Osteoblast (primary cell): ENCODE data around the gene NLRP13. TPM values are rescaled to one million over a fixed set of nuclear protein-coding genes. Genes with fewer than 3 reads are reported as not detected.

Experiments used
- DNase-seq: peaks from one replicate; pipeline ENCODE4 v3.0.0; 2011; ENCODE audit warnings: low spot score, mixed read lengths; ENCODE audit not compliant: insufficient read length; ENCODE audit errors: missing footprints
- H2AFZ ChIP-seq: 2 replicates; pipeline ENCODE4 v1.6.0; 2011; ENCODE audit warnings: mild to moderate bottlenecking, low read length
- H3K27ac ChIP-seq: 2 replicates; pipeline ENCODE4 v1.5.1; 2011; ENCODE audit warnings: mild to moderate bottlenecking, low read depth, low read length, moderate library complexity
- H3K27me3 ChIP-seq: 2 replicates; pipeline ENCODE4 v1.6.0; 2012; ENCODE audit warnings: mild to moderate bottlenecking, control low read depth, inconsistent platforms, low read length, moderate library complexity; ENCODE audit not compliant: insufficient read depth
- H3K36me3 ChIP-seq: 2 replicates; pipeline ENCODE4 v1.5.1; 2011; ENCODE audit warnings: mild to moderate bottlenecking, low read length, control low read depth, moderate library complexity; ENCODE audit not compliant: insufficient read depth
- H3K4me1 ChIP-seq: 2 replicates; pipeline ENCODE4 v1.5.1; 2011; ENCODE audit warnings: mild to moderate bottlenecking, low read length, control low read depth, moderate library complexity; ENCODE audit not compliant: insufficient read depth
- H3K4me2 ChIP-seq: 2 replicates; pipeline ENCODE4 v1.6.0; 2011; ENCODE audit warnings: mild to moderate bottlenecking, low read length; ENCODE audit not compliant: insufficient read depth
- H3K4me3 ChIP-seq: fragments of 200-600 bp; sonication (generic); 3 replicates; pipeline ENCODE4 v1.5.1; 2012; ENCODE audit warnings: mild to moderate bottlenecking, low read length, inconsistent platforms; ENCODE audit not compliant: insufficient read depth
- H3K79me2 ChIP-seq: 2 replicates; pipeline ENCODE4 v1.6.0; 2012; ENCODE audit warnings: mild to moderate bottlenecking, low read length, control low read depth, inconsistent platforms; ENCODE audit not compliant: insufficient read depth
- H3K9me3 ChIP-seq: 2 replicates; pipeline ENCODE4 v1.5.1; 2011; ENCODE audit warnings: low read depth, low read length, control low read depth
- H4K20me1 ChIP-seq: 2 replicates; pipeline ENCODE4 v1.6.0; 2012; ENCODE audit warnings: mild to moderate bottlenecking, low read length, control low read depth; ENCODE audit not compliant: insufficient read depth
- CTCF ChIP-seq: IDR thresholded peaks from 2 replicates; pipeline ENCODE4 v1.5.1; 2011; ENCODE audit warnings: mild to moderate bottlenecking, low read depth, low read length, moderate library complexity; ENCODE audit errors: extremely low read depth
- total RNA-seq: library from RNA; depleted of rRNA; stranded (reverse); fragments of >200 nt; gene quantifications from 2 replicates; pipeline ENCODE4 v1.2.3, GENCODE V29; 2012

Gene NLRP13
- total RNA-seq, 1 donor = not detected

- Histone ChIP-seq H2AFZ (no peak overlapping the region), H3K9me3 (no peaks in the 10 kb centered on the region), H3K27me3 (no peaks in the 10 kb centered on the region)
Measured at GRCh38 chr19:55913643-55914268, 18.4 kb downstream of the NLRP13 start.

GRCh38 chr19:55912916-55913315 lies 19.2 kb downstream of the NLRP13 start:
- no peak overlapping the region for H3K27ac ChIP-seq
- no peak for TF ChIP-seq CTCF
- H3K4me2 ChIP-seq = no peak overlapping the region
- H3K27me3 ChIP-seq = no peaks in the 10 kb centered on the region
- H3K9me3 ChIP-seq = no peaks in the 10 kb centered on the region
- DNase-seq = no peak
- H4K20me1 ChIP-seq = no peaks in the 10 kb centered on the region
- H3K4me3 ChIP-seq = no peak overlapping the region
- no peak overlapping the region for H2AFZ ChIP-seq
- no peaks in the 10 kb centered on the region for H3K79me2 ChIP-seq
- no peaks in the 10 kb centered on the region for H3K4me1 ChIP-seq
- no peaks in the 10 kb centered on the region for H3K36me3 ChIP-seq

More at GRCh38 chr19:55913643-55914268, 18.4 kb downstream of the NLRP13 start:
- H4K20me1 ChIP-seq = no peaks in the 10 kb centered on the region
- no peaks in the 10 kb centered on the region for H3K36me3 ChIP-seq
- no peak for TF ChIP-seq CTCF
- H3K79me2 ChIP-seq = no peaks in the 10 kb centered on the region
- H3K4me1 ChIP-seq = no peaks in the 10 kb centered on the region
- H3K4me3 ChIP-seq = no peak overlapping the region
- H3K4me2 ChIP-seq = no peak overlapping the region
- no peak overlapping the region for H3K27ac ChIP-seq
- DNase-seq = no peak

GRCh38 chr19:55909801-55910200 lies 22.3 kb downstream of the NLRP13 start:
- no peak overlapping the region for H3K4me3 ChIP-seq
- H3K27ac ChIP-seq = no peak overlapping the region
- H3K9me3 ChIP-seq = no peaks in the 10 kb centered on the region
- no peaks in the 10 kb centered on the region for H4K20me1 ChIP-seq
- no peak overlapping the region for H2AFZ ChIP-seq
- no peaks in the 10 kb centered on the region for H3K27me3 ChIP-seq
- H3K36me3 ChIP-seq = no peaks in the 10 kb centered on the region
- H3K4me1 ChIP-seq = no peaks in the 10 kb centered on the region
- TF ChIP-seq CTCF = no peak
- H3K79me2 ChIP-seq = no peaks in the 10 kb centered on the region
- no peak for DNase-seq
- H3K4me2 ChIP-seq = no peak overlapping the region

GRCh38 chr19:55907746-55908145 lies 24.4 kb downstream of the NLRP13 start:
- Histone ChIP-seq H3K4me3 (no peak overlapping the region), H3K9me3 (no peaks in the 10 kb centered on the region), H2AFZ (no peak overlapping the region), H3K27me3 (no peaks in the 10 kb centered on the region), H3K79me2 (no peaks in the 10 kb centered on the region), H3K4me2 (no peak overlapping the region), H3K4me1 (no peaks in the 10 kb centered on the region), H4K20me1 (no peaks in the 10 kb centered on the region), H3K27ac (no peak overlapping the region), H3K36me3 (no peaks in the 10 kb centered on the region)
- DNase-seq = peak; percentile 62
- no peak for TF ChIP-seq CTCF
